Inferior parietal cortex (tissue), 1 donor: Measurements from ENCODE around the gene TAS2R16.
A peak's percentile ranks its signal among the peaks of the same experiment; 100 is the strongest.

Source experiments
- DNase-seq: peaks from one replicate; pipeline ENCODE4 v3.0.0-alpha.2; 2016; ENCODE audit errors: extremely low spot score

TAS2R16 gene

DNA sequence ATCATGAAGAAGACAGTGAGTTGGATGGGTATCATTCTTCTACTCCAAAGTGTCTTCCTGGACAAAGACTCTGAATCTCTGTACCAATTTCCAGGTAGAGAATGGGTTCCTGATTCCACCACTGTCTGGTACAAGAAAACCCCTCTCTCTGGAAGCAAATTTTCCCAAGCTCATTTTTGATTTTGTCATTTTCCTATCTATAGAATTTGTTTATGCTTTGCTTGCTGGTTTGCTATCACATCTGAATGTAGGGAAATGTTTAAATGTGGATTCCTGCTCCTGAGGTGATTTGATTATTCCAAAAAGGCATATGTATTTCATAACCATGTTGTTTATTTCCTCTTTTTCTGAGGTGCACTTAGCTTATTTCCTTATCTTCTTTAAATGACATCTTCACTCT lies at the start of gene TAS2R16:
TAS2R16 (minus strand) TSS at position 101 of the 400 bp plus-strand sequence; CDS start at position 35, 66 bp downstream.
- no peak for DNase-seq

GRCh38 chr7:123043642-123044041 lies 48.1 kb upstream of the TAS2R16 start:
- DNase-seq: no peak

DNA sequence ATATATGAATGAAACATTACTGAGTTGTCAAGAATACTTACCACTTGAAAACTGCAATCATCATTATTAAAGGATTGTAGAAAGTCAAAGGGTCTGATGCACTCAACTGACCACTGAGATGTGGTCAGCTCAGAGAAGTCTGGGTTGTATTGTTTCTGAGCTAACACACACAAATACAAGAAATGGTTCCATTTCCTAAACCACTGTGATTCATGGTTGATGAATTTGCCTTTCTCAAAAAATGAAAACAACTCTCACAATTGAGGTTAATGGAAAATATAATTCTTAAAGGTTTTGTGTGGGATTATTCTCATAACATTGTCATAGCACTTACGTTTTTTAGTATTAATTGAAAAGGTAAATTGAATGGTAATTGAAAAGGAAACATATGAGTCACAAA lies 45.6 kb upstream of the TAS2R16 start:
- DNase-seq: no peak

DNA sequence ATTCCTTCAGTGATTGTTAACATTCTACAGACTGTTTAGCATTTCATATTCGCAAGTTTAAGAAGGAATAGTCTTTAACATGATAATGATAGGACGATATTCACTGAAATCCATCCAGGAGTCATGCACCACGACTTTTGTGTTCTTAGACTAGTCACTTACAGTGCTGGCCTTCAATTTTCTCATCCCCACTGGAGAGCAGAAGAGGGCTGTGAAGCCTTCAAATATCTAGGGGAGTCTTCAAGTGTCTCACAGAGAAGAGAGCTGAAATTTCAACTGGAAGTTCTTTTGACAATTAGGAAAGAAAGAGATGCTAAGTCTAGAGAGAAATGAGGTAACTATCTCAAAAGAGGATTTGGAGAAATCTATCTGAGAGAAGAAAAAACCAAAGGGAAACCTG lies 43.8 kb upstream of the TAS2R16 start:
- DNase-seq: no peak

- DNase-seq: no peak
Measured at GRCh38 chr7:123034106-123034505, 38.6 kb upstream of the TAS2R16 start.

- DNase-seq: no peak
Measured at GRCh38 chr7:123030631-123031030, 35.1 kb upstream of the TAS2R16 start.

GRCh38 chr7:123028339-123028738 lies 32.8 kb upstream of the TAS2R16 start:
- no peak for DNase-seq

- no peak for DNase-seq
Measured at GRCh38 chr7:123026251-123026650, 30.8 kb upstream of the TAS2R16 start.

- DNase-seq: peak; percentile 23
Measured at GRCh38 chr7:123024989-123025758, 29.7 kb upstream of the TAS2R16 start.

DNA sequence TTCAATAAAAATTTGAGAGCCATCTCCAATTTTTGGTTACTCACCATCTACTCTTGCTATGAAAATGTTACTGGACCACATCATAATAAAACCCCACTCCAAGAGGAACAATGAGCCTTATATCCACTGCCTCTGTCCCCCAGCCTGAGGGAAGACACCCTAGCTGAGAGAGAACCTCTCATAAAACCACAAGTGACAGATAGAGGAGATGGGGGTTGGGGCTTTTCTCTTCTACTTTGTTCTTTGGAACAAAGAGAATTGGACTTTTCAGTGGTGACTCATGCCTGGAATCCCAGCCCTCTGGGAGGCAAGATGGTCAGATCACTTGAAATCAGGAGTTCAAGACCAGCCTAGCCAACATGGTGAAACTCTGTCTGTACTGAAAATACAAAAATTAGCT lies 27.6 kb upstream of the TAS2R16 start:
- DNase-seq: no peak

DNA sequence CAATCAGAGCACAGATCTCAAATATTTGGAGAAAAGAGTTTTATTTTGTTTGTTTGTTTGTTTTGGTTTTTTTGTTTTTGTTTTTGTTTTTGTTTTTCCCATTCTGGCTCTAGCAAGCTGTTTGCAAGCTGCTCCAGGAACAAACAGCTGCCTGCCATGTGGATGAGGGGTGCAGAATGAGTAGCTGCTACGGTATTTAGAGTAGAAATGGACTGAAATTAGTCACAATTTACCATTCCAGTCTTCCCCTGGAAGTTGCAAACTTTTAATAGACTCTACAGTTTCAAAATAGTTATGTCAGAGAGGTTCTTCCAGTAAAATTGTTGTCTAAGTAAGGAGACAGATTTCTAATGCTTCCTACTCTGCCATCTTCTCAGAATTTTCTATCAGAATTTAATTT lies 27.1 kb upstream of the TAS2R16 start:
- DNase-seq: no peak

- DNase-seq: no peak
Measured at GRCh38 chr7:123012435-123012834, 16.9 kb upstream of the TAS2R16 start.

- no peak for DNase-seq
Measured at GRCh38 chr7:123011766-123012369, 16.4 kb upstream of the TAS2R16 start.

DNA sequence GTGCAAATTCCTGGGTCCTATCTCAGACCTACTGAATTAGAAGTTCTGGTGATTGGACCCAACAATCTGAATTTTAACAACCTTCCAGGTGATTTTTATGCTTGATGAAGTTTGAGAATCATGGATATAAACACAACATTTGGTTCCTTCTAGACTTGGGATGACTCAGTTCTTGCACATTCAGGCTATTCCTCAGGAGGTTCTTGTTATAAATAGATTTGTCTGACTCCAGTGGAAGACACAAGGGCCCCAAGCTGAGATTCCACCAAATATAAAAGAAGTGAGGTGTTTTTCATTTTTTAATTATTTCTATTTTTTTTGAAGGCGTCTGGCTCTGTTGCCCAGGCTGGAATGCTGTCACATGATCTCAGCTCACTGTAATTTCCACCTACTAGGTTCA lies 9.4 kb upstream of the TAS2R16 start:
- no peak for DNase-seq

- peak; percentile 59 for DNase-seq
Measured at GRCh38 chr7:123003539-123004126, 8.1 kb upstream of the TAS2R16 start.

DNA sequence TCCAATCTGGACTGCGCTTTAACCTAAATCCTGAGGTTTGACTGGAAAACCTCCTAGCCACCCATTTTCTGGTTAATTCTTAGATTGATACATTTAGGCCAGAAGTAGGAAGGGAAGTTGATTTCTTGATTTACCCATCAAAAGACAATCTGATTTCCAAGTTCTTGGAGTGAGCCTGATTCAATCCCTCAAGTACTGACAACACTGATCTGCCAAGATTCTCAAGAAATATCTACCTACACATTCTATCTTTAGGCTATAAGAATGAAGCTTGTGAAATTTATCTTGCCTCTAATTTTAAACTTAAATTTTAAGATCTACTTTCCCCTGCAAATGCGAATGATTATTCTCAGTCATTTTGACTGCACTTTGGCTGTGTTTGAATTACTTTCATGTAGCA lies 5.9 kb downstream of the TAS2R16 start:
- DNase-seq: no peak

DNA sequence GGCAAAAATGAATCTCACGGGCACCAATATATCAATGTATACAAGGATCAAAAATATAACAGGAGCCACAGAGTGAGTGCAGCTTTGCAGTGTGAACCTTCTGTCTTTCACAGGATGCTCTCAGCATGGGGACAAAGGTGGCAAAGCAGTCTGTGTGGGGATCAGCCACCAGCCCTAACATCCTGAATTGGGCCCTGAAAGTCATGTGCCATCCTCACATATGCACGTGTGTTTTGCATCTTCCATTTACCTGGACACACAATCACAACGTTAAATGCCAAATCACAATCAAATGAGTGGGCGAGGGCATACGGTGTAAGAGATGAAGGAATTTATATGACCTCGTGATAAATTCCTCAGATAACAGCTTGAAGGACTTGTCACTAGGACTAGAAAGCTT lies 6.5 kb downstream of the TAS2R16 start:
- no peak for DNase-seq

DNA sequence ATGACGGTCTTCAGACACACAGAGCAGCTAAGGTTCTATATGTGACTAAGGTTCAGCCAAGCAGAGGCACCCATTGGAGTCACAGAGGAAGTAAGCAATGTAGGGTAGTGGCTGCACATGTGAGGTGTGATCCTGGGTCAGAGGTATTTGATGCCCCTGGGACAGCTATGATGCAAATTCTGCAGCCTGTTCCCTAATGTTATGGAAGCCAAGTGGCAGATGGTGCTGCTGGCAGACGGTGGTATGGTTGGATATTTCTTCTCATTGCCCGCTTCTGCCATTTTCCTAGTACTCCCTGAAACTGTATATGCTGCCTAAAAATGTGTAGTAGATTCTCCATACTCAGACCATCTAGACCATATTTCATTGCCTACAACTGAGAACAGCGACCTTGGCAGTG lies 7.2 kb downstream of the TAS2R16 start:
- no peak for DNase-seq

GRCh38 chr7:122987463-122987862 lies 8.0 kb downstream of the TAS2R16 start:
- no peak for DNase-seq

DNA sequence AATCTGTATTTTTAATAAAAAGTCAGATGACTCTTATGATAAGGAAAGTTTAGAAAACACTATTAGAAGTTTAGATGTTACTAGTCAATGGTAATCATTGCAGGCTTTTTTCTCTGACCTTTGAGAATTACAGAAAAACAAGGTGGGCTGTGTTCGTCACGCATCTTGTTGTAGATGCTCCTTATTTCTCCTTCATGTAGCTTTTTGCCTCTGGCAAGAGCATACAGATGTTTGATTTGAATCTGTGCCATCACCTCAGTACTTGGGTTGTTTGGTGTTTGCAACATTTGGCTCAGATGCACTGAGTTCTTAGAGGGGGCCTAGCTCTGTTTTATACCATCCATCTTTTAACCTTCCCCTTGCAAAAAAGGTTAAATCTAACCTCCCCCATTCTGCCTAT lies 11.5 kb downstream of the TAS2R16 start:
- DNase-seq: no peak

DNA sequence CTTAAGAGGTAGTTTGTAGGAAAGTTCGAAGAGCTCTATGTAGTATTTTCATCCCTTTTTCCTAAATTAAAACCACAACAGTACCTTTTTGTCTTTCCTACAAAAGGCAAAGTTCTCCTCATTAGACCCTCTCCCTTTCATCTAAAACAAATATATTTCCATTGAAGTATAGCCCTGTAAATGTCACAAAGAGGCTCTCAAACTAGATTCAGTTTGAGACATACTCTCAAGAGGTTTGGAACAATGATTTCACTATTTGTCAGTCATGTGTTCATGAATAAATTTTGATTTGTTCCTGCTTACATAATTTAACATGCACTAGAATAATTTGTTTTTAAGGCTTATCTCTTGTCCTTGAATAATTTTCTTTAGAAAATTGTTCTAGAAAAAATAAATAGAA lies 12.2 kb downstream of the TAS2R16 start:
- no peak for DNase-seq

DNA sequence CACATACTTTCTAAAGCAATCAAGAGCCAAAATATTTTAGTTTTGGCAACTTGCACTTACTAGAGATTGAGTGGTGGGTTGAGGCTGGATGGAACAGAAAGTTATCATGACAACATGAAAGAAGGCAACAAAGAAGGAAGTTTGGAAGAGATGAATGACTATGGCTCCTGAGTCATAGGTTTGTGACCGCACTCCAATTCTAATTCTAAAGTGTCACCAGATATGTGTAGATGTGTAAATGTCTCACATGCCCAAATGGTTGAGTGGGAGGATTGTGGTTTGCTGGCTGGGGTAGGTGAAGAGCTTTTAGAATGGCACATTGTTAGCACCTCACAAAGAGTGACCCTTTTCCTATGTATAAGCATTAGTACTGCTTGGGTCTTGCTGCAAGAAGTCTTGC lies 20.2 kb downstream of the TAS2R16 start:
- DNase-seq: no peak

DNA sequence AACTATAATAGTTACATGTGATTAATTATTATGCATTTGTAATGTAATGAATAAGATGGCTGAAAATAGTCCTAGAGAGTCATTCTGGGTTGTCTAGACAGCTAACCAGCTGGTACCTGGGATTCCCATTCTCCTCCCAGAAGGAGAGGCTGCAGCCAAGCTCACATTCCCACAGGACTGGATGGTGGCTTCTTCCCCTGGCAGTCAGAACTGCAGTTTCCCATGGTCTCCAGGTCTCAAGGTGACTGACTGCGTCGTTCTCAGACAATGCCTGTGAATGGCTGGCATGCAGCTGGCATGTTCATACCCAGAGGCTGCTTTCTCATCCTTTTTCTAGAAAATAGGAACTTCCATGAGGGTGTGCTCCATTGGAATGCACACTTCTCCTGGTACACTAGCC lies 21.3 kb downstream of the TAS2R16 start:
- no peak for DNase-seq
